GM10248 (cell line): ENCODE results near the gene KAT8.
"Not testable (repeated sequence)": the region's sequence is repeated elsewhere in the genome, so short reads cannot be mapped to it uniquely, and the experiment has no call there.

ENCODE experiments used
- CTCF ChIA-PET: fragments of 300-600 bp; sonication (Branson Sonifier 250); formaldehyde crosslinking; extraction: SDS; loops from one replicate; lab custom pipeline; 2021; ENCODE audit warnings: antibody characterized with exemption; lab: Yijun Ruan, JAX
- POLR2A ChIA-PET: fragments of 350-650 bp; sonication (Branson Sonifier 250); formaldehyde crosslinking; extraction: SDS; loops from one replicate; lab custom pipeline; 2020; ENCODE audit warnings: antibody characterized with exemption; lab: Yijun Ruan, JAX
- DNase-seq: peaks from one replicate; pipeline ENCODE4 v3.0.0; 2012; ENCODE audit errors: extremely low spot score
- CTCF ChIP-seq: IDR thresholded peaks from 2 replicates; pipeline ENCODE4 v1.5.1; 2012; ENCODE audit warnings: mild to moderate bottlenecking, low read depth; ENCODE audit errors: extremely low read depth, missing control alignments, control extremely low read depth

KAT8 gene

GRCh38 chr16:31149332-31149731, 31.9 kb downstream of the KAT8 start:
- CTCF ChIA-PET: interaction anchor here (1.1 kb wide), 1 partner anchor 11 kb away, joined by 4 read pairs; no protein-coding TSS in a partner anchor
- POLR2A ChIA-PET: no interaction called here

GRCh38 chr16:31149894-31150890, 32.7 kb downstream of the KAT8 start, which contains the start of gene PRSS36:
TSS of gene PRSS36 (minus strand) at chr16:31150066. CDS start at chr16:31150035, 31 bp downstream.
- ChIA-PET CTCF (interaction anchor here (1.2 to 2.2 kb wide), 2 partner anchors 8 to 12 kb away, joined by 3 to 10 read pairs; no protein-coding TSS in a partner anchor), POLR2A (interaction anchor here (1.4 kb wide), 1 partner anchor 30 kb away, joined by 7 read pairs; the partner anchor contains the start of gene FUS)
- DNase-seq: no peak
- no peak for TF ChIP-seq CTCF

More at GRCh38 chr16:31149332-31149731, 31.9 kb downstream of the KAT8 start:
- DNase-seq: no peak
- no peak for TF ChIP-seq CTCF

GRCh38 chr16:31150976-31151375, 33.5 kb downstream of the KAT8 start:
- ChIA-PET POLR2A (interaction anchor here (1.4 kb wide), 1 partner anchor 29 kb away, joined by 7 read pairs; the partner anchor contains the start of gene FUS), CTCF (interaction anchor here (1.2 to 2.2 kb wide), 2 partner anchors 8 to 11 kb away, joined by 3 to 10 read pairs; no protein-coding TSS in a partner anchor)
- DNase-seq: not testable (repeated sequence)

GRCh38 chr16:31157136-31157535, 39.7 kb downstream of the KAT8 start:
- POLR2A ChIA-PET: interaction anchor here (0.6 to 3.3 kb wide), 4 partner anchors 9 to 71 kb away, joined by 3 to 11 read pairs (median 4); partner anchors contain the start of genes FUS and KAT8
- CTCF ChIA-PET: interaction anchor here (0.9 to 8.4 kb wide), 12 partner anchors 9 to 312 kb away, joined by 3 to 60 read pairs (median 4); partner anchors contain the start of gene PRSS8
- DNase-seq: peak; percentile 20
- no peak for TF ChIP-seq CTCF

- DNase-seq: no peak
- no peak for TF ChIP-seq CTCF
- POLR2A ChIA-PET: no interaction called here
- CTCF ChIA-PET: interaction anchor here (0.6 to 5.3 kb wide), 3 partner anchors 8 to 238 kb away, joined by 3 to 21 read pairs (median 3); no protein-coding TSS in a partner anchor
Measured at GRCh38 chr16:31167315-31167714, 49.9 kb downstream of the KAT8 start.

GRCh38 chr16:31168848-31169247, 51.4 kb downstream of the KAT8 start:
- CTCF ChIA-PET: interaction anchor here (0.9 kb wide), 1 partner anchor 191 kb away, joined by 3 read pairs; no protein-coding TSS in a partner anchor
- POLR2A ChIA-PET: no interaction called here
- DNase-seq: no peak
- TF ChIP-seq CTCF: no peak

- POLR2A ChIA-PET, DNase-seq, CTCF ChIA-PET: not testable (repeated sequence)
Measured at GRCh38 chr16:31170048-31170447, 52.6 kb downstream of the KAT8 start.
